ENCODE results near the gene RIMS1.

GRCh38 chr6:71887006-71887743 lies 825 bp downstream of the RIMS1 start:
- TF ChIP-seq POLR2A (IDR thresholded peaks at IDR 0.05; ENCODE audit: low read depth, low read length) (no peak), POLR2AphosphoS5 (IDR thresholded peaks at IDR 0.05; ENCODE audit: low read depth, low read length) (no peak)
